Endothelial cell of umbilical vein (primary cell): ENCODE measurements around the gene CST3. TPM values are rescaled to one million over a fixed set of nuclear protein-coding genes. Genes with fewer than 3 reads are reported as not detected.

ENCODE experiments used
- BruUV-seq: library from RNA; stranded (reverse); fragments of 400-500 nt; replicated peaks from 2 replicates; lab custom pipeline; 2021; lab: Mats Ljungman, UMichigan
- CTCF ChIA-PET: fragments of 300-600, 350-600 bp; sonication (Branson Sonifier 250); formaldehyde crosslinking; loops from one replicate; lab custom pipeline; 2021; ENCODE audit warnings: antibody characterized with exemption, inconsistent platforms; lab: Charles Lee
- POLR2A ChIA-PET: fragments of 300-600, 350-600 bp; sonication (Branson Sonifier 250); formaldehyde crosslinking; loops from one replicate; lab custom pipeline; 2021; ENCODE audit warnings: antibody characterized with exemption, inconsistent platforms; lab: Charles Lee
- DNase-seq: peaks from one replicate; pipeline ENCODE4 v3.0.0-alpha.2; 2011; ENCODE audit warnings: low read depth, low spot score
- FAIRE-seq: peaks from 2 replicates; lab custom pipeline; 2011; peaks lifted over from hg19 to GRCh38; lab: Jason Lieb, UNC
- H2AFZ ChIP-seq: 2 replicates; pipeline ENCODE4 v1.6.0; 2012; ENCODE audit warnings: low read depth, low read length, control low read depth, inconsistent platforms
- H3K27ac ChIP-seq: 2 replicates; pipeline ENCODE4 v1.5.1; 2011; ENCODE audit warnings: low read depth, mild to moderate bottlenecking, control low read depth, low read length, moderate library complexity; ENCODE audit not compliant: insufficient read depth
- H3K27me3 ChIP-seq, 2 experiments: 2 replicates each; pipeline versions ENCODE4 v1.6.0 to v1.6.1; 2011; ENCODE audit warnings: low read length in 2 of 2, mixed read lengths in 1 of 2; ENCODE audit not compliant: control insufficient read depth in 2 of 2, insufficient read depth in 2 of 2
- H3K36me3 ChIP-seq, 2 experiments: 2 replicates in 1 of 2; 3 replicates in 1 of 2; pipeline ENCODE4 v1.5.1; 2011; ENCODE audit warnings: low read length in 2 of 2, mild to moderate bottlenecking in 1 of 2, moderate library complexity in 1 of 2; ENCODE audit not compliant: control insufficient read depth in 2 of 2, insufficient read depth in 2 of 2; ENCODE audit errors: extremely low read depth in 1 of 2
- H3K4me1 ChIP-seq: 3 replicates; pipeline ENCODE4 v1.5.1; 2011; ENCODE audit warnings: mild to moderate bottlenecking, low read length; ENCODE audit not compliant: control insufficient read depth, insufficient read depth; ENCODE audit errors: extremely low read depth
- H3K4me2 ChIP-seq: 2 replicates; pipeline ENCODE4 v1.6.1; 2011; ENCODE audit warnings: low read length, control low read depth, mixed read lengths; ENCODE audit not compliant: insufficient read depth
- H3K4me3 ChIP-seq, 3 experiments: fragments of 200-600 bp in 1 of 3; sonication (generic), shearing (Covaris generic) in 1 of 3; replicated peaks in 1 of 3; 2 replicates each; pipeline ENCODE4 v1.5.1; 2011 to 2016; ENCODE audit warnings: control low read depth in 3 of 3, low read length in 3 of 3, mild to moderate bottlenecking in 2 of 3, inconsistent platforms in 1 of 3, low read depth in 1 of 3, moderate library complexity in 1 of 3; ENCODE audit not compliant: insufficient read depth in 1 of 3
- H3K79me2 ChIP-seq: 2 replicates; pipeline ENCODE4 v1.6.0; 2012; ENCODE audit warnings: low read length, inconsistent platforms; ENCODE audit not compliant: control insufficient read depth, insufficient read depth
- H3K9ac ChIP-seq: replicated peaks from 2 replicates; pipeline ENCODE3; 2011; ENCODE audit warnings: low read length, control low read depth; ENCODE audit not compliant: insufficient read depth; ENCODE audit errors: extremely low read depth
- H3K9me1 ChIP-seq: replicated peaks from 3 replicates; pipeline ENCODE4 v1.6.0; 2011; ENCODE audit warnings: mild to moderate bottlenecking, low read length; ENCODE audit not compliant: control insufficient read depth, insufficient read depth; ENCODE audit errors: extremely low read depth
- H3K9me3 ChIP-seq: replicated peaks from 2 replicates; pipeline ENCODE4 v1.5.1; 2012; ENCODE audit warnings: low read length, inconsistent platforms; ENCODE audit not compliant: control insufficient read depth, insufficient read depth
- H4K20me1 ChIP-seq: replicated peaks from 2 replicates; pipeline ENCODE3; 2011; ENCODE audit warnings: mild to moderate bottlenecking, low read length; ENCODE audit not compliant: control insufficient read depth, insufficient read depth; ENCODE audit errors: extremely low read depth
- CTCF ChIP-seq, 2 donors: IDR thresholded peaks; 1 replicate in 1 of 2; 2 replicates in 1 of 2; pipeline ENCODE4 v1.5.1; 2011; ENCODE audit warnings: low read length in 2 of 2, mild to moderate bottlenecking in 2 of 2, moderate library complexity in 2 of 2, control low read depth in 1 of 2, inconsistent platforms in 1 of 2, low read depth in 1 of 2; ENCODE audit not compliant: insufficient read depth in 1 of 2; ENCODE audit errors: extremely low read depth in 1 of 2
- EZH2 ChIP-seq: IDR thresholded peaks from 2 replicates; pipeline ENCODE4 v1.6.1; 2012; ENCODE audit warnings: borderline replicate concordance, low read depth, mild to moderate bottlenecking, moderate library complexity, low read length, inconsistent platforms; ENCODE audit not compliant: severe bottlenecking
- FOS ChIP-seq: IDR thresholded peaks from 2 replicates; pipeline ENCODE4 v1.6.1; 2011; ENCODE audit warnings: mild to moderate bottlenecking, low read length, moderate library complexity, borderline replicate concordance; ENCODE audit not compliant: insufficient read depth
- GATA2 ChIP-seq: IDR thresholded peaks from 2 replicates; pipeline ENCODE4 v1.7.0; 2011; ENCODE audit warnings: low read depth, mild to moderate bottlenecking, moderate library complexity, mixed read lengths, low read length; ENCODE audit not compliant: insufficient read length, insufficient read depth
- JUN ChIP-seq: IDR thresholded peaks from 2 replicates; pipeline ENCODE4 v1.6.1; 2011; ENCODE audit warnings: borderline replicate concordance, low read depth; ENCODE audit not compliant: insufficient read length, insufficient read depth
- MAX ChIP-seq: IDR thresholded peaks from 2 replicates; pipeline ENCODE4 v1.6.1; 2011; ENCODE audit not compliant: insufficient read depth, insufficient read length
- MYC ChIP-seq: IDR thresholded peaks from one replicate; pipeline ENCODE4 v1.6.1; 2011; ENCODE audit warnings: mild to moderate bottlenecking, low read depth, low read length
- POLR2A ChIP-seq: IDR thresholded peaks from 2 replicates; pipeline ENCODE4 v1.6.1; 2012; ENCODE audit warnings: low read depth, mild to moderate bottlenecking, control low read depth, low read length
- POLR2AphosphoS5 ChIP-seq: IDR thresholded peaks from 2 replicates; pipeline ENCODE4 v1.6.1; 2012; ENCODE audit warnings: low read depth, mild to moderate bottlenecking, control low read depth, low read length, moderate library complexity; ENCODE audit not compliant: insufficient read depth
- dilution Hi-C: fragments of 300-500 bp; cut with MboI; formaldehyde crosslinking; loops from one replicate; pipeline ENCODE4 v1.15.0; 2019; ENCODE audit warnings: low sequenced_read_pairs; ENCODE audit not compliant: extremely low pct_ligation_motif_present
- intact Hi-C: fragments of 100-400 bp; cut with micrococcal nuclease; formaldehyde crosslinking; loops from one replicate; pipeline ENCODE4 v1.10.0; 2022
- polyA plus RNA-seq, 4 experiments: library from polyadenylated mRNA; depleted of rRNA in 3 of 4; stranded (reverse) in 3 of 4; unstranded in 1 of 4; fragments of >200 nt; gene quantifications; 2 replicates each; pipeline versions ENCODE4 v1.2.1 to v1.2.3, GENCODE V29; 2011 to 2012; ENCODE audit warnings: missing spikeins in 1 of 4
- total RNA-seq: library from RNA; stranded (reverse); gene quantifications from 2 replicates; pipeline ENCODE4 v1.2.3, GENCODE V29; 2021

The CST3 gene
- total and polyA plus RNA-seq, 2 donors (not counting 3 experiments of a cell fraction or from before 2014, with no cell fraction given) = 251 to 479 TPM

GRCh38 chr20:23672158-23672557 lies 34.4 kb upstream of the CST3 start:
- POLR2A ChIA-PET = no interaction called here
- FAIRE-seq = no peak
- BruUV-seq = no TSS peak

More at GRCh38 chr20:23672158-23672557, 34.4 kb upstream of the CST3 start:
- Histone ChIP-seq H3K36me3 (no peaks in the 10 kb centered on the region), H3K9me1 (no peaks in the 10 kb centered on the region), H3K4me2 (no peak overlapping the region), H3K4me3 (no peak overlapping the region), H3K4me1 (no peaks in the 10 kb centered on the region), H3K9me3 (no peaks in the 10 kb centered on the region), H3K27me3 (no peaks in the 10 kb centered on the region), H4K20me1 (no peaks in the 10 kb centered on the region), H3K27ac (no peak overlapping the region), H3K79me2 (no peaks in the 10 kb centered on the region), H2AFZ (no peak overlapping the region), H3K9ac (no peak overlapping the region)
- dilution Hi-C loops (no loop called here), intact Hi-C loops (no loop called here)
- CTCF ChIA-PET = no interaction called here
- no peak for DNase-seq
- no peak for TF ChIP-seq CTCF (IDR thresholded peaks at IDR 0.05; ENCODE audit: extremely low read depth in 1 of 2, insufficient read depth in 1 of 2, low read depth in 1 of 2, low read length in 2 of 2)
- TF ChIP-seq EZH2 = no peak
- no peak for TF ChIP-seq MAX
- no peak for TF ChIP-seq POLR2A
- no peak for TF ChIP-seq POLR2AphosphoS5
- no peak for TF ChIP-seq MYC
- no peak for TF ChIP-seq GATA2
- TF ChIP-seq JUN = no peak
- no peak for TF ChIP-seq FOS
